Cardiac muscle cell (in vitro differentiated cells and primary cell): ENCODE results near the gene MMP3. TPM values are rescaled to one million over a fixed set of nuclear protein-coding genes. Genes with fewer than 3 reads are reported as not detected.
A peak's percentile ranks its signal among the peaks of the same experiment; 100 is the strongest.

Experiments
- DNase-seq, 2 donors: peaks; one replicate each; pipeline versions ENCODE4 v3.0.0 to v3.0.0-alpha.2; 2010 to 2017; ENCODE audit warnings: low read depth in 1 of 2, low spot score in 1 of 2
- H3K27ac ChIP-seq: fragments of 200-600 bp; sonication (generic); 2 replicates; pipeline ENCODE4 v1.5.1; 2016
- H3K27me3 ChIP-seq: fragments of 200-600 bp; sonication (generic); 2 replicates; pipeline ENCODE4 v1.6.0; 2016; ENCODE audit warnings: control low read depth
- H3K36me3 ChIP-seq: fragments of 200-600 bp; sonication (generic); 2 replicates; pipeline ENCODE4 v1.5.1; 2016; ENCODE audit warnings: control low read depth
- H3K4me1 ChIP-seq: fragments of 200-600 bp; sonication (generic); 2 replicates; pipeline ENCODE4 v1.8.1; 2017; ENCODE audit warnings: low read depth, mild to moderate bottlenecking, mixed run types
- H3K4me3 ChIP-seq: fragments of 200-600 bp; sonication (generic); 2 replicates; pipeline ENCODE4 v1.5.1; 2016; ENCODE audit warnings: mild to moderate bottlenecking
- H3K9me3 ChIP-seq: fragments of 200-600 bp; sonication (generic); 2 replicates; pipeline ENCODE4 v1.5.1; 2017; ENCODE audit warnings: low read depth, mild to moderate bottlenecking, control low read depth
- CTCF ChIP-seq: IDR thresholded peaks from 2 replicates; pipeline ENCODE4 v1.5.1; 2012; ENCODE audit warnings: low read depth, mild to moderate bottlenecking, low read length
- polyA plus RNA-seq: library from polyadenylated mRNA; unstranded; fragments of >200 nt; fragmentation: Nextera tagmentation; extraction: Ambion mirVana; gene quantifications from 2 replicates; pipeline ENCODE4 v1.2.1, GENCODE V29; 2016
- total RNA-seq: library from RNA; depleted of rRNA; stranded (reverse); fragments of >200 nt; gene quantifications from 2 replicates; pipeline ENCODE4 v1.2.3, GENCODE V29; 2016

MMP3 gene
- total and polyA plus RNA-seq, 2 experiments from 2014 or later = not detected

GRCh38 chr11:102842930-102843329, 479 bp downstream of the MMP3 start:
- TF ChIP-seq CTCF = no peak
- Histone ChIP-seq H3K27ac (no peak overlapping the region), H3K4me1 (no peaks in the 10 kb centered on the region), H3K36me3 (no peaks in the 10 kb centered on the region), H3K27me3 (no peaks in the 10 kb centered on the region), H3K9me3 (no peaks in the 10 kb centered on the region), H3K4me3 (no peak overlapping the region)
- DNase-seq = no peak

GRCh38 chr11:102840018-102840417, 3.4 kb downstream of the MMP3 start:
- no peaks in the 10 kb centered on the region for H3K4me1 ChIP-seq
- no peak overlapping the region for H3K4me3 ChIP-seq
- no peak overlapping the region for H3K27ac ChIP-seq
- no peaks in the 10 kb centered on the region for H3K27me3 ChIP-seq
- no peak for DNase-seq
- no peak for TF ChIP-seq CTCF
- H3K9me3 ChIP-seq = no peaks in the 10 kb centered on the region
- H3K36me3 ChIP-seq = no peaks in the 10 kb centered on the region

GRCh38 chr11:102837646-102838045, 5.8 kb downstream of the MMP3 start:
- TF ChIP-seq CTCF = no peak
- no peaks in the 10 kb centered on the region for H3K4me1 ChIP-seq
- H3K36me3 ChIP-seq = no peaks in the 10 kb centered on the region
- H3K27me3 ChIP-seq = no peaks in the 10 kb centered on the region
- no peak overlapping the region for H3K4me3 ChIP-seq
- DNase-seq = no peak
- no peaks in the 10 kb centered on the region for H3K9me3 ChIP-seq
- no peak overlapping the region for H3K27ac ChIP-seq

- H3K27ac ChIP-seq = no peak overlapping the region
- H3K9me3 ChIP-seq = no peaks in the 10 kb centered on the region
- no peaks in the 10 kb centered on the region for H3K36me3 ChIP-seq
- TF ChIP-seq CTCF = no peak
- no peaks in the 10 kb centered on the region for H3K27me3 ChIP-seq
- no peak overlapping the region for H3K4me3 ChIP-seq
- DNase-seq = no peak
- no peaks in the 10 kb centered on the region for H3K4me1 ChIP-seq
Measured at GRCh38 chr11:102837156-102837555, 6.3 kb downstream of the MMP3 start.

- Histone ChIP-seq H3K4me1 (no peaks in the 10 kb centered on the region), H3K36me3 (no peaks in the 10 kb centered on the region), H3K4me3 (no peak overlapping the region), H3K9me3 (no peaks in the 10 kb centered on the region), H3K27me3 (no peaks in the 10 kb centered on the region), H3K27ac (no peak overlapping the region)
- no peak for TF ChIP-seq CTCF
- DNase-seq = peak in 1 of 2 donors; percentile 21
Measured at GRCh38 chr11:102836290-102836875, 7.0 kb downstream of the MMP3 start.
